Measurements from ENCODE around the gene ANKRD27.
"Not testable (repeated sequence)": the region's sequence is repeated elsewhere in the genome, so short reads cannot be mapped to it uniquely, and the experiment has no call there.

The ANKRD27 gene

GRCh38 chr19:32688311-32688710 is 13.3 kb upstream of the ANKRD27 start:
- no peak for DNase-seq (ENCODE audit: low spot score)

GRCh38 chr19:32687681-32688080 is 12.7 kb upstream of the ANKRD27 start:
- DNase-seq (ENCODE audit: low spot score) = no peak

DNA sequence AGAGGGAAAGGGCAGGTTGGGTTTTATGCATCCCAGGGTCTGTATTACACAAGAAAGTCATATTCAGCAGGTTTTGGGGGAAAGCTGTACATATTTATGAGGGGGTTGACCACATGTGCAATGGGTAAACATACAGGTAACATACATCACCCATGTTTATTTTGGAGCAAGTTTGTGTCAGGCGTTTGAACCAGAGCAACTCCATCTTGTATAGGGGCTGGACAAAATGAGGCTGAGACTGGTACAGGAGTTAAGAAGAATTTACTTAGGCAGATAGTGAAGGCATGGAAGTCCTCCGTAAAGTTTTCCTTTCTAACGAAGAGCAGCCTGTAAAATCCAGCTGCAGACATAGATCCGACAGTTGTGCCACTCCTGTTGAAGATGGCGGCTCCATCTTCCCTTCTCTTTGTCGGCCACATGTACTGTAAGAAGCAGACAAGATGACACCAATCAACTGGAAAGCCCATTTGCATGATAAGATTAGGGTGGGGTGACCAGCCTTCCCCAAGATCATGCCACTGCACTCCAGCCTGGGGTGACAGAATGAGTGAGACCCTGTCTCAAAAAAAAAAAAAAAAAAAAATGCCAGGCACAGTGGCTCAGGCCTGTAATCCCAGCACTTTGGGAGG is 12.0 kb upstream of the ANKRD27 start:
- DNase-seq (ENCODE audit: low spot score) = no peak

DNA sequence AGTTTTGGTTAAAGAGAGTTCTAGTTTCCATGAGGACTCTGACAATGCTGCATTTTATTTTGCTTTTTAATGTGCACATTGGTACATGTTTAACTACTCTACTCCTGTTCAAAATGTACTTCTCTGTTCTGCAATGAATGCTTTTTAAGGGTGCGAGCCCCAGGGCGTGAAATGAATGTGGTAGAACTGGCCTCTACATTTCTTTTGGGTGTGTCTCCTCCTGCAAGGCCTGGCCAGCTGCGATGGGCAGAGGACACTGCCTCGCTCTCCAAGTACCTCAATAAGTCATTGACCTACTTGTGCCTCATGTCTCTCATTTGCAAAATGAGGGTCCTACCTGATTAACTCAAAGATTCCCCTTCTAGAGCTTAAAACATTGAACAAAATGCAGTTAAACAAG is 7.3 kb upstream of the ANKRD27 start:
- DNase-seq (ENCODE audit: low spot score) = no peak

DNA sequence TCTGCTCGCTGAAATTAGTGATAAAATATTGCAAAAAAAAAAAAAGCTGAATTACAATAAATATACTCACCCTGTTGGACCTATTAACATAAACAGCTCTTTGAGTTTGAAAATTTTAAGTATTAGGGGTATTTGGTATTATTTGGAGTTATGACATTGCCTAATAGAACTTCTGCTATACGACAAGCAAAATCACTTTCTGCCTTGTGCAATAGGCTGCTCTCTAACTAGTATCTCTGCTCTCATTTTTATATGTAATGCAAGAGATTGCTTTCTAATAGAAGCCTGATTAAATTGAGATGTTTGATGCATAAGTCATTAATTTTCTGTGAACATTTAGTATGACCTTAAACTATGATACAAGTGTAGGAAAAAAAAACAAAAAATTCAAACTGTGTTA is 6.0 kb upstream of the ANKRD27 start:
- no peak for DNase-seq (ENCODE audit: low spot score)

DNA sequence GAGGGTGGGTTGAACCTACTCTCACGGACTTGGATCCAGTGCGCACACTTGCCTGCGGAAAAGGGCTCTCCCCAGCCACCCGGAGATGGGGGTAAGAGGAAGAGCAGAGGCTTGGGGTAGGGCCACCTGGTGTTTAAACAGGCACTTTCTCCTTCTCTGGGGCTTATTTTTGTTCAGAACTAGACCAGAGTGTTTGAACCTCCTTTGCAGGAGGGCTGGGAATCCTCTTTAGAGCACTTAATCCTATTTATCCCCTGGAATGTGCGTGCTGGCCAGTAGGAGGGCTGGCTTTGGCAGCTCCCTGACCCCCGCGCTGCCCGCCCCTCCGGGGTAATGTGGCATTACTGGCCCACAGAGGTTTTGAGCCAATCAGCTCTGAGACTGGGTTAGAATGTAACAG is 2.7 kb upstream of the ANKRD27 start:
- DNase-seq (ENCODE audit: low spot score) = no peak

DNA sequence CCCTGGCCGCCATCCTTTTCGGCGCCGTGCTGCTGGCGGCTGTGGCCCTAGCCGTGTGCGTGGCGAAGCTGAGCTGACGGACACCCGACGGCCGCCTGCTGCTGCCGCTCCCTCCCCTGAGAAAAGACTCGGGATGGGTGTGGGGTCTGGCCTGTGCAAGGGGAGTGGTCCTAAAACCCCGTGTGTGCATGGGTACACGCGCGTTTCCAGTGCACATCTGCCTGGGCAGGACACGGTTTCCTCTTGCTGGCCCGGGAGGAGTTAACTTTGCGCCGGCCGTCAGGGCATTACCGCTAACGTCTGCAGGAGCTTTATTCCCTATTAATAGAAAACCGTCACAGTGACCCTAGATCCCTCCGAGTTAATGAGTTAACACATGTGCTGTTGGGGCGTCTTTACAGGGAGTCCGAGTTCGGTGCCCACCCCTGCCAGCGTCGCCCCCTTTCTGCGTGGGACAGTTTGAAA is 1.9 kb upstream of the ANKRD27 start:
- no peak for DNase-seq (ENCODE audit: low spot score)

GRCh38 chr19:32676186-32676894 is 1.4 kb upstream of the ANKRD27 start:
- DNase-seq (ENCODE audit: low spot score) = no peak

DNA sequence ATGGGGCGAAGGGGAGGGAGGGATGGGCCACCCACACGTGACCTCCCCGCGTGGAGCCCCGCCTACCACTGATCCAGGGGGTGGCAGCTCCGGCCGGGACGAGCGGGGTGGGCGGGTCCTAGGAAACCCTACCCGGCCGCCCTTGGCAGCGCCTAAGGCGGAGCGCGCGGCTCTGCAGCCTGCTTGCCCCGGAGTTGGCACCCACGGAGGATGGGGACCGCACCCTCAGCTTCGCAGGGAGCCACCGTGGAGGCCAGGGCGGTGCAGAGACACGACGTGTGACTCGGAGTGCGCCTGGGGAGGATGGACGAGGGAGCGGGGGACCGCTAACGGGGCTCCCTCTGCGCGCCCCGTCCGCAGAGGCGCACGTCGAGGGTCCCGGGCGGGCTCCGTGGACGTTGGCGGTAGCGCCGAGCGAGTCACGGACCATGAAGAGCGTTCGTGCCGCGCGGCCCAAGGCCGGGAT is 773 bp upstream of the ANKRD27 start, which contains the start of gene RGS9BP:
Gene RGS9BP (plus strand): TSS at position 129 of the 466 bp plus-strand sequence. CDS start 416 bp downstream, outside the sequence.
- peak; percentile 82 for DNase-seq (ENCODE audit: low spot score)

DNA sequence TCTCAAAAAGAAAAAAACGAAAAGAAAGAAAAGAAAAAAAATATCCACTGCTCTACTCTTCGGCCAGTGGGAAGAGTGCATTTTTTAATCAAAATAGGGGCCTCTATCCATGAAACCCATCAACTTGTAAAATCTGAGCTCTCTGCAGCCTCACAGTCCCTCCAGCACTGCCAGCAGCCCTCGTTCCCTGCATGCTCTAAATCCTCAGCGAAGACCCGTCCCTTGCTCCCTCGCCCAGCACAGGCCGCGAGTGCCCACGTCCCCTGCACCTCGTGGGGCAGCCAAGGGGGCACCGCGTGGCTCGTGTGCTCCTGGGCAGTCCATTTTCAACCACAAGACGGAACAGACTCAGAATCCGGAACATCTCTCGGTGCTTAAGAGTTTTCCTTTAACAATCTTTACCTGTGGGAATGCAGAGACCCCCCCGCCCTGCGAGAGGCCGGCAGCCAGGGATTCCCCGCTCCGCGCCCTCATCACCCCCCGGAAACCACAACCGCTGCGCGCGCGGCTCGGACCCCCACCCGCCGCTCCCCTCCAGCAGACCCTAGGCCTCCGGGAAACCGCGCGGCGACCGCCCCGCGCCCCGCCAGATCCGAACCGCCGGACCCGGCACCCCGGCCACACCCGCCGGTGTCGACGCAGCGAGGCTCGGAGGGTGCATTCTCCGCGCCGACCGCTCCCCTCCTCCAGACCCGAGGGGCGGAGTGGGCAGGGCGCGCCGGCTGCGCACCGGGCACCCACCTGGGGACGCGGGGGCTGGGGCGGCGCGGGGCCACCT is 638 bp downstream of the ANKRD27 start:
- no peak for DNase-seq (ENCODE audit: low spot score)

- DNase-seq (ENCODE audit: low spot score) = no peak
Measured at GRCh38 chr19:32673573-32673972, 1.4 kb downstream of the ANKRD27 start.

GRCh38 chr19:32672841-32673240 is 2.1 kb downstream of the ANKRD27 start:
- no peak for DNase-seq (ENCODE audit: low spot score)

DNA sequence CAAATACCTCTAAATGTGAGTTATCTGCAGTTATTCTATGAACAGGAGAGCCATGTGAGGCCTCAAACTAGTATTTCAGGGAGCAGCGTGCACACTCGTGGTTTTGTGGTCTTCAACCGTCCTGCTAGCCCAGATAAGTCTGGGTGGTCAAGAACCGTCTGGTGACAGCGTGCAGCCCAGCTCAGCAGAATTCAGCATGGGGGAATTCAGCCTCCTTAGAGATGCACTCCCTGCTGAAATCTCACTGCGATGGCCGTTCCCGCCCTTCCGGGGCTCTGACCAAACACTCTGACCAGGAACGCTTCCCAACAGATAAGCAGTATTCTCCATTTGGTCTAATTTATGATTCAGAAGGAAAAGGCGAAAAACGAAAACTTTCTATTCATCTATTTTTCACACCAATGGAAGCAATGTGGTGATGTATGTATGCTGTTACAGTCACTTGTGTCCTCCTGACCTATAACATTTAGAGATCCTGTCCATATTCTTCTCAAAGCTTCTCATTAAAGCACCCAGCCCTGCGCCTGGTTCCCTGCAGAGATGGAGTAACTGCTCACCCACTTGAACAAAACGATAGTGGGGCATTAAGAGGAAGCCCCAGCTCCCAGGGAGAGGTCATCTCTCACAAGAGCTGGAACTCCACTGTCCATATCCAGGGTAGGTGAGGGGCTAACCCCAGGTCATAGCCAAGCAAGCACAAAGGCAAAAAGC is 2.9 kb downstream of the ANKRD27 start:
- DNase-seq (ENCODE audit: low spot score) = no peak

GRCh38 chr19:32669310-32669709 is 5.7 kb downstream of the ANKRD27 start:
- DNase-seq (ENCODE audit: low spot score) = no peak

- no peak for DNase-seq (ENCODE audit: low spot score)
Measured at GRCh38 chr19:32666084-32666483, 8.9 kb downstream of the ANKRD27 start.

- no peak for DNase-seq (ENCODE audit: low spot score)
Measured at GRCh38 chr19:32662186-32662585, 12.8 kb downstream of the ANKRD27 start.

DNA sequence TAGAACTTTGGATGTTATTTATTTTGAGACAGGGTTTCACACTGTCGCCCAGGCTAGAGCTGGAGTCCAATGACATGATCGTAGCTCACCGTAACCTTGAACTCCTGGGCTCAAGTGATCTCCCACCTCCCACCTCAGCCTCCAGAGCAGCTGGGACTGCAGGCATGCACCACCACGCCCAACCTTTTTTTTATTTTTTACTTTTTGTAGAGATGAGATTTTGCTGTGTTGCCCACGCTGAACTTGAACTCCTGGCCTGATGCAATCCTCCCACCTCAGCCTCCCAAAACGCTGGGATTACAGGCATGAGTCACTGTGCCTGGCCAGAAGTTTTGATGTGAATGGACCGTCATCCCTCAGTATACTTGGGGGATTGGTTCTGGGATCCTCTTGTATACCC is 13.7 kb downstream of the ANKRD27 start:
- DNase-seq (ENCODE audit: low spot score) = no peak

DNA sequence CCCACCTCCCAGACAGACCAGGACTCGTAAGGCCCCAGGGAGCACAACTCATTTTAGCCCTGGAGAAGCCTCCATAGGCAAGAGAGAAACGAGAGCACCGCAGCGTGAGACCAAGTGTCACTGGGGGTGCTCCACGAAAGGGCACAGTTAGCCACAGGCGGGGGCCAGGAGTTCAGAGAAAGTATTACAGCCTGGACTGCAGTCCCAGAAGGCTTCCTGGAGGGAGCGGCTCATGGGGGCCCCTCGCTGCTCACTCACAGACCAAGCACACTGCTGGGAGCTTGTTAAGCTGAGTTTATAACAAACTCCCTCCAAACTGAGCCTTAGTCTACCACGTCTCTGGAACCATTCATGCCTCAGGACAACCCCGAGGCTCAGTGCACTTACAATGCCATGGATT is 16.5 kb downstream of the ANKRD27 start:
- DNase-seq (ENCODE audit: low spot score) = no peak

- no peak for DNase-seq (ENCODE audit: low spot score)
Measured at GRCh38 chr19:32658075-32658474, 16.9 kb downstream of the ANKRD27 start.

GRCh38 chr19:32656379-32656778 is 18.6 kb downstream of the ANKRD27 start:
- not testable (repeated sequence) for DNase-seq (ENCODE audit: low spot score)

DNA sequence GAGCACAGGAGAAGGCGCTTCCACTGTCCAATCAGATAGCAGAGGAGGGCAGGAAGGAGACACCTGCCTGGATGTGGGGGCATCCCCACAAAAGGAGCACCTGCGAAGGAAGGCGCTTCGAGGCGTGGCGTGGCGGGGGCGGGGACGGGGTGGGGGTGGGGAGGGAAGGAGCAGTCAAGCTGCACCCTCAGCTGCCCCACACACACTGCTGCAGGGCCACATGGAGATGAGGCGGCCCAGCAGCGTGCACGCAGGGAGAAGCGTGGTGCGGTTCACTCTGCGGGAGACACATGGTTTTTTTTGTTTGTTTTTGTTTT is 21.4 kb downstream of the ANKRD27 start:
- DNase-seq (ENCODE audit: low spot score) = no peak

DNA sequence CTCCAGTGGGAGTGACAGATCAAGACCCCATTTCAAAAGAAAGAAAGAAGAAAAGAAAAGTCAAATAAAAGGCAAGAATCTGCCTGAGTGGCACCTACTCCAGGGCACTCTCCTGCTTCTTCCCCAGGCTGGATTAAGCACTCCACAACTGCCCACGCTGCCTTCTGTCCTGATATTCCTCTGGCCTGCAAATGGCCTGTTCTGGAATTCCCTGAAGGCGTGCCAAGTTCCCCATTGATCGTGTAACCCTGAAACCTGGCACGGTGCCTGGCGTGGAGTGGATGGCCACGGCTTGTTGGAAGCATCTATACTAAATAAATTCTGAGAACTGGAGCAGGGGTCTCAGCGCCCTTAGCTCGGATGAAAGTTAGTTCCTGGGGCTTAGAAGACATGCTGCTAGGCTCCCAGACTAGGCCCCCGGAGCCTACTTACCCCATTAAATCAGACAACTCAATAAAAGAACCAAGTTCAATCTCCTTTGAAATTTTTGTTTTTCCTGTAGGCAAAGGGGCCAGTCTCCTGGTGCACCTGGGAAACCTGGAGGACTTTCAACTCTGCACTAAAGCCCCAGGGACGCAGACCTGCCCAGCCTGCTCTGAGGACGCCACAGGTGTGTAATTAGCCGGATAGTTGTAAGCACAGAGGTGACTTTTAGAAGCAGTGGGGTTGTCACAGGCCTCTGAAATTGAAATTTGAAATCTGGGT is 21.9 kb downstream of the ANKRD27 start:
- no peak for DNase-seq (ENCODE audit: low spot score)
